GM21526 (cell line): ENCODE results near the gene CAB39L.

Source experiments
- ATAC-seq: cut with Tn5 transposase; IDR thresholded peaks from one replicate; pipeline ENCODE4 v1.9.1; 2021; ENCODE audit warnings: moderate library complexity; ENCODE audit not compliant: unreplicated experiment, low FRiP score

CAB39L gene

GRCh38 chr13:49443704-49444523 is at the start of gene CAB39L, which contains the start of gene SETDB2:
CAB39L (minus strand) TSS chr13:49444064; CDS start chr13:49382910, 61,154 bp downstream.
SETDB2 (plus strand) TSS chr13:49444274; CDS start chr13:49451894, 7,620 bp downstream.
- ATAC-seq: peak; percentile 92

GRCh38 chr13:49488563-49488962 is 44.7 kb upstream of the CAB39L start:
- no peak for ATAC-seq

- ATAC-seq: no peak
Observed at GRCh38 chr13:49481788-49482187, 37.9 kb upstream of the CAB39L start.

- ATAC-seq: no peak
Observed at GRCh38 chr13:49476529-49476928, 32.7 kb upstream of the CAB39L start.

GRCh38 chr13:49472186-49472585 is 28.3 kb upstream of the CAB39L start:
- ATAC-seq: no peak

GRCh38 chr13:49466292-49466838 is 22.5 kb upstream of the CAB39L start:
- ATAC-seq: no peak

GRCh38 chr13:49464621-49465325 is 20.9 kb upstream of the CAB39L start:
- no peak for ATAC-seq

GRCh38 chr13:49464085-49464484 is 20.2 kb upstream of the CAB39L start:
- no peak for ATAC-seq

- no peak for ATAC-seq
Observed at GRCh38 chr13:49459580-49459979, 15.7 kb upstream of the CAB39L start.

- no peak for ATAC-seq
Observed at GRCh38 chr13:49457221-49457620, 13.4 kb upstream of the CAB39L start.

GRCh38 chr13:49456156-49456555 is 12.3 kb upstream of the CAB39L start:
- no peak for ATAC-seq

GRCh38 chr13:49455007-49455398 is 11.1 kb upstream of the CAB39L start:
- no peak for ATAC-seq

- ATAC-seq: peak; percentile 85
Observed at GRCh38 chr13:49454388-49455006, 10.6 kb upstream of the CAB39L start.

- ATAC-seq: no peak
Observed at GRCh38 chr13:49453465-49453864, 9.6 kb upstream of the CAB39L start.

GRCh38 chr13:49452725-49453457 is 9.0 kb upstream of the CAB39L start:
- ATAC-seq: no peak

GRCh38 chr13:49450105-49450819 is 6.4 kb upstream of the CAB39L start:
- ATAC-seq: no peak

GRCh38 chr13:49448753-49449152 is 4.9 kb upstream of the CAB39L start:
- no peak for ATAC-seq

GRCh38 chr13:49446473-49446872 is 2.6 kb upstream of the CAB39L start:
- no peak for ATAC-seq

- peak; percentile 18 for ATAC-seq
Observed at GRCh38 chr13:49444524-49445395, 896 bp upstream of the CAB39L start.
